GM12878 (cell line): ENCODE data around the gene DAAM2. TPM values are rescaled to one million over a fixed set of nuclear protein-coding genes. Genes with fewer than 3 reads are reported as not detected.

ENCODE experiments used
- ATAC-seq: fragments of 200-7000 bp; cut with Tn5 transposase; 3 replicates; pipeline ENCODE4 v1.9.1; 2020; ENCODE audit warnings: mild to moderate bottlenecking, moderate library complexity
- BruUV-seq: library from RNA; stranded (reverse); fragments of 400-500 nt; replicated peaks from 2 replicates; lab custom pipeline; 2021; lab: Mats Ljungman, UMichigan
- CTCF ChIA-PET: fragments of 300-600 bp; sonication (Branson Sonifier 250); formaldehyde crosslinking; extraction: SDS; loops from one replicate; lab custom pipeline; 2021; ENCODE audit warnings: inconsistent platforms; lab: Yijun Ruan, JAX
- POLR2A ChIA-PET: fragments of 350-600 bp; formaldehyde crosslinking; extraction: SDS; loops from one replicate; lab custom pipeline; 2021; ENCODE audit warnings: inconsistent platforms; lab: Charles Lee
- RAD21 ChIA-PET: fragments of 300-600 bp; sonication (Branson Sonifier 250); formaldehyde crosslinking; loops from one replicate; lab custom pipeline; 2023; ENCODE audit warnings: antibody characterized with exemption; ENCODE audit not compliant: unreplicated experiment; lab: Charles Lee
- SMC1A ChIA-PET: fragments of 300-600 bp; sonication (Branson Sonifier 250); formaldehyde crosslinking; loops from one replicate; lab custom pipeline; 2023; ENCODE audit not compliant: unreplicated experiment, uncharacterized antibody; lab: Charles Lee
- DNase-seq: peaks from one replicate; pipeline ENCODE4 v3.0.0-alpha.2; 2011; ENCODE audit warnings: low read depth, low spot score
- FAIRE-seq: peaks from 3 replicates; lab custom pipeline; 2011; peaks lifted over from hg19 to GRCh38; lab: Jason Lieb, UNC
- H2AFZ ChIP-seq: 2 replicates; pipeline ENCODE4 v1.6.0; 2011; ENCODE audit warnings: low read depth, low read length, control low read depth; ENCODE audit not compliant: control insufficient read depth
- H3K27ac ChIP-seq: 2 replicates; pipeline ENCODE4 v1.5.1; 2011; ENCODE audit warnings: control low read depth; ENCODE audit not compliant: control insufficient read depth, insufficient read depth
- H3K27me3 ChIP-seq, 2 experiments: replicated peaks in 1 of 2; 2 replicates each; pipeline versions ENCODE4 v1.6.0 to v1.6.1; 2011; ENCODE audit warnings: low read length in 1 of 2; ENCODE audit not compliant: control insufficient read depth in 2 of 2, insufficient read depth in 2 of 2
- H3K36me3 ChIP-seq, 2 experiments: 2 replicates each; pipeline ENCODE4 v1.5.1; 2011; ENCODE audit warnings: low read length in 1 of 2; ENCODE audit not compliant: control insufficient read depth in 2 of 2, insufficient read depth in 2 of 2
- H3K4me1 ChIP-seq: 2 replicates; pipeline ENCODE4 v1.6.1; 2011; ENCODE audit warnings: mild to moderate bottlenecking, low read length, moderate library complexity, mixed read lengths; ENCODE audit not compliant: control insufficient read depth, insufficient read depth
- H3K4me2 ChIP-seq: 2 replicates; pipeline ENCODE4 v1.6.0; 2011; ENCODE audit warnings: control low read depth; ENCODE audit not compliant: control insufficient read depth, insufficient read depth
- H3K4me3 ChIP-seq: fragments of 200-600 bp; sonication (generic); 2 replicates; pipeline ENCODE4 v1.5.1; 2016
- H3K79me2 ChIP-seq: 2 replicates; pipeline ENCODE4 v1.6.0; 2011; ENCODE audit warnings: low read length; ENCODE audit not compliant: control insufficient read depth, insufficient read depth
- H3K9ac ChIP-seq: 2 replicates; pipeline ENCODE4 v1.8.0; 2011; ENCODE audit warnings: low read length, control low read depth, mixed read lengths; ENCODE audit not compliant: control insufficient read depth, insufficient read depth
- H3K9me3 ChIP-seq: replicated peaks from 3 replicates; pipeline ENCODE4 v1.5.1; 2011; ENCODE audit warnings: mild to moderate bottlenecking, low read length; ENCODE audit not compliant: control insufficient read depth, insufficient read depth
- H4K20me1 ChIP-seq: 2 replicates; pipeline ENCODE4 v1.6.0; 2011; ENCODE audit not compliant: control insufficient read depth, insufficient read depth
- BHLHE40 ChIP-seq, 2 experiments: fragments of 450-650 bp in 1 of 2; IDR thresholded peaks; 2 replicates each; pipeline ENCODE4 v1.6.1; 2011 to 2017; ENCODE audit warnings: low read depth in 2 of 2, borderline replicate concordance in 1 of 2, improper control_type of control experiment in 1 of 2, low read length in 1 of 2, mild to moderate bottlenecking in 1 of 2
- CHD1 ChIP-seq: IDR thresholded peaks from 2 replicates; pipeline ENCODE4 v1.6.1; 2012; ENCODE audit warnings: low read depth, low read length, improper control_type of control experiment
- GABPA ChIP-seq: IDR thresholded peaks from 2 replicates; pipeline ENCODE4 v1.6.1; 2014; ENCODE audit warnings: antibody characterized with exemption, low read depth, mild to moderate bottlenecking, inconsistent platforms
- HDGF ChIP-seq: fragments of 450-650 bp; IDR thresholded peaks from 2 replicates; pipeline ENCODE4 v1.6.1; 2016; ENCODE audit warnings: antibody characterized with exemption
- KLF5 ChIP-seq: fragments of 450-650 bp; IDR thresholded peaks from 2 replicates; pipeline ENCODE4 v1.6.1; 2014; ENCODE audit warnings: mild to moderate bottlenecking; ENCODE audit not compliant: partially characterized antibody
- MEF2B ChIP-seq: fragments of 450-650 bp; IDR thresholded peaks from 2 replicates; pipeline ENCODE4 v1.6.1; 2018; ENCODE audit warnings: mild to moderate bottlenecking, moderate library complexity; ENCODE audit not compliant: partially characterized antibody, poor library complexity, severe bottlenecking
- MTA2 ChIP-seq: fragments of 450-650 bp; IDR thresholded peaks from 2 replicates; pipeline ENCODE4 v1.6.1; 2016; ENCODE audit warnings: low read depth, mild to moderate bottlenecking, moderate library complexity
- PML ChIP-seq: IDR thresholded peaks from 2 replicates; pipeline ENCODE4 v1.6.1; 2012; ENCODE audit warnings: low read length, inconsistent platforms
- RAD51 ChIP-seq: fragments of 450-650 bp; IDR thresholded peaks from 2 replicates; pipeline ENCODE4 v1.6.1; 2016; ENCODE audit warnings: moderate library complexity, mild to moderate bottlenecking, inconsistent platforms
- RBBP5 ChIP-seq: fragments of 200-600 bp; sonication (generic); conservative IDR thresholded peaks from 2 replicates; pipeline ENCODE4 v1.6.1; 2016
- SRF ChIP-seq, 2 experiments: IDR thresholded peaks; 2 replicates each; pipeline ENCODE4 v1.6.1; 2011; ENCODE audit warnings: low read depth in 2 of 2, low read length in 2 of 2, mild to moderate bottlenecking in 1 of 2, moderate library complexity in 1 of 2
- WGBS: methylation state at CpG from one replicate; pipeline ENCODE4 v1.1.6; 2016; ENCODE audit warnings: low lambda C conversion rate; ENCODE audit not compliant: insufficient replicate concordance, insufficient coverage; ENCODE audit errors: missing lambda C conversion rate; 5-methylcytosine and 5-hydroxymethylcytosine counted together
- in situ Hi-C: fragments of 300-500 bp; cut with MboI; formaldehyde crosslinking; loops from 9 replicates; pipeline ENCODE4 v1.14.3; 2018; ENCODE audit warnings: mixed read lengths
- intact Hi-C: fragments of 100-400 bp; cut with micrococcal nuclease; formaldehyde crosslinking; loops from one replicate; pipeline ENCODE4 v1.14.2; 2022; ENCODE audit not compliant: unreplicated experiment
- polyA plus RNA-seq, 11 experiments: library from polyadenylated mRNA; depleted of rRNA in 4 of 11; unstranded in 6 of 11; stranded (reverse) in 5 of 11; fragments of >200 nt; fragmentation: Nextera tagmentation in 4 of 11; fragmentation: Illumina TruSeq in 1 of 11; extraction: Ambion mirVana in 4 of 11; extraction: Trizol in 1 of 11; gene quantifications; 1 replicate in 1 of 11; 2 replicates in 10 of 11; pipeline versions ENCODE4 v1.2.1 to v1.2.3, GENCODE V29; 2011 to 2016; ENCODE audit warnings: inconsistent platforms in 2 of 11, missing spikeins in 2 of 11, low read depth in 1 of 11
- total RNA-seq, 4 experiments: library from RNA; depleted of rRNA in 3 of 4; stranded (reverse); fragments of >200 nt in 3 of 4; fragmentation: Illumina TruSeq in 1 of 4; extraction: Trizol in 1 of 4; gene quantifications; 2 replicates each; pipeline versions ENCODE4 v1.2.1 to v1.2.3, GENCODE V29; 2013 to 2021
- TF ChIP-seq, protein P1 (sequence below): fragments of 450-650 bp; IDR thresholded peaks from 2 replicates; pipeline ENCODE4 v1.6.1; 2017; ENCODE audit warnings: mild to moderate bottlenecking, moderate library complexity
- TF ChIP-seq, protein P2 (sequence below): IDR thresholded peaks from 2 replicates; pipeline ENCODE4 v1.6.1; 2011; ENCODE audit warnings: borderline replicate concordance, low read depth, mild to moderate bottlenecking, moderate library complexity, low read length; ENCODE audit not compliant: insufficient read depth, poor library complexity, severe bottlenecking
- TF ChIP-seq, protein P3 (sequence below): fragments of 450-650 bp; IDR thresholded peaks from 2 replicates; pipeline ENCODE4 v1.6.1; 2017; ENCODE audit warnings: mild to moderate bottlenecking, low read depth, inconsistent platforms; ENCODE audit not compliant: poor library complexity, severe bottlenecking

DAAM2 gene
- total and polyA plus RNA-seq, 10 of the 15 experiments (the other 5 are each of a cell fraction or from before 2014, with no cell fraction given) = 0.05 to 0.22 TPM; not detected in 8

DNA sequence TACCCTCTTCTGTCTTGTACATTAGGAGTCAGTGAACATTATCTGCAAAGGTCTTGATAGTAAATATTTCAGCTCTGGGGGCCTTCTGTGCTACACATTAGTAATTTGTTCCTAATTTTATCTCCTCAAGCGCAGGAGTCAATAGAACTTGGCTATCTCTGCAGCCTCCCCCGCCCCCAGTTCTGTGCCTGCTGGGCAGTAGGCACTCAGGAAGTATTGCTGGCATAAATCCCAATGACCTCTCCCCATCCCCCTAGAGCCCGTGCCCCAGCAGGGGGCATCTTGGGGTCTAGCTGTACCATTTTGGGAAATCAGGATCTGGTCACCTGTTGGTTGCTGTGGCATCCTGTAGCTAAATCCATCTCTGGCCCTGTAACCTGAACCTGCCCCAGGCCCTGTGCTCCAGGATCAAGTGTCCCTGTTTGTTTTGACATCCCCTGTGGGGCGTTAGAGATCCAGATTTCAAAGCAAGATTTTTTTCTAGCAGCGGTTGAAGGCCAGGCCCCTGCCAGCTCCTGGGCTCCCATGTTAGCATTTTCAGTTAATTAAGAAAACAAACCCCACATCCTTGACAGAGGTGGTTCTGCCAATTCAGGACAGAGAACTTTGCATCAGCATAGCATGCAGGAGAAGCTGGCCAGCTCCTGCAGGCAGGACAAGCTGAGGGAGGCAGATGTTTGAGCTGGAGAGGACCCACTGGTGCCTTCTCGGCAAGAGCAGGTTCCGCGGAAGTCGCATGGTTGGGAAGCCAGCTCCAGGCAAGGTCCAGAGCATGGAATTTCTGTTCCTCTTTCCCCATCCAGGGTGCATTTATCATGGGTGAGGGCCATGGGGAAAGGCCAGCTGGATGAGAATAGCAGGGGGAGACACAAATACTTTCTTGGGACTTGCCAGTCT is 32.1 kb downstream of the DAAM2 start:
- DNase-seq = no peak
- H3K79me2 ChIP-seq = no peaks in the 10 kb centered on the region
- FAIRE-seq = no peak
- H3K9me3 ChIP-seq = no peaks in the 10 kb centered on the region
- H3K4me2 ChIP-seq = no peak overlapping the region
- CTCF ChIA-PET = no interaction called here
- no peaks in the 10 kb centered on the region for H3K4me1 ChIP-seq
- no peak overlapping the region for H2AFZ ChIP-seq
- ATAC-seq = no peak
- in situ Hi-C loops (no loop called here), intact Hi-C loops (no loop called here)
- H3K36me3 ChIP-seq = no peaks in the 10 kb centered on the region
- no peak overlapping the region for H3K27ac ChIP-seq
- no peaks in the 10 kb centered on the region for H4K20me1 ChIP-seq
- WGBS = 55% methylated on average over 9 of the region's 9 CpGs
- no peaks in the 10 kb centered on the region; a peak in 1 of 4 replicates for H3K27me3 ChIP-seq
- RAD21 ChIA-PET = no interaction called here
- no peak overlapping the region for H3K4me3 ChIP-seq
- SMC1A ChIA-PET = interaction anchor here (0.6 to 1.2 kb wide), 2 partner anchors 12 to 473 kb away, joined by 3 read pairs; no protein-coding TSS in a partner anchor
- POLR2A ChIA-PET = interaction anchor here (0.6 kb wide), 1 partner anchor 18 kb away, joined by 3 read pairs; no protein-coding TSS in a partner anchor
- H3K9ac ChIP-seq = no peak overlapping the region
- BruUV-seq = no TSS peak
- TF ChIP-seq BHLHE40 (IDR thresholded peaks at IDR 0.05; ENCODE audit: borderline replicate concordance in 1 of 2, low read depth in 2 of 2, low read length in 1 of 2) (no peak), MEF2B (no peak), GABPA (no peak), RBBP5 (no peak), SRF (IDR thresholded peaks at IDR 0.05; ENCODE audit: low read depth in 2 of 2, low read length in 2 of 2) (no peak), MTA2 (no peak), RAD51 (no peak), CHD1 (no peak), HDGF (no peak), KLF5 (no peak), PML (no peak)
- TF ChIP-seq, protein P1, sequence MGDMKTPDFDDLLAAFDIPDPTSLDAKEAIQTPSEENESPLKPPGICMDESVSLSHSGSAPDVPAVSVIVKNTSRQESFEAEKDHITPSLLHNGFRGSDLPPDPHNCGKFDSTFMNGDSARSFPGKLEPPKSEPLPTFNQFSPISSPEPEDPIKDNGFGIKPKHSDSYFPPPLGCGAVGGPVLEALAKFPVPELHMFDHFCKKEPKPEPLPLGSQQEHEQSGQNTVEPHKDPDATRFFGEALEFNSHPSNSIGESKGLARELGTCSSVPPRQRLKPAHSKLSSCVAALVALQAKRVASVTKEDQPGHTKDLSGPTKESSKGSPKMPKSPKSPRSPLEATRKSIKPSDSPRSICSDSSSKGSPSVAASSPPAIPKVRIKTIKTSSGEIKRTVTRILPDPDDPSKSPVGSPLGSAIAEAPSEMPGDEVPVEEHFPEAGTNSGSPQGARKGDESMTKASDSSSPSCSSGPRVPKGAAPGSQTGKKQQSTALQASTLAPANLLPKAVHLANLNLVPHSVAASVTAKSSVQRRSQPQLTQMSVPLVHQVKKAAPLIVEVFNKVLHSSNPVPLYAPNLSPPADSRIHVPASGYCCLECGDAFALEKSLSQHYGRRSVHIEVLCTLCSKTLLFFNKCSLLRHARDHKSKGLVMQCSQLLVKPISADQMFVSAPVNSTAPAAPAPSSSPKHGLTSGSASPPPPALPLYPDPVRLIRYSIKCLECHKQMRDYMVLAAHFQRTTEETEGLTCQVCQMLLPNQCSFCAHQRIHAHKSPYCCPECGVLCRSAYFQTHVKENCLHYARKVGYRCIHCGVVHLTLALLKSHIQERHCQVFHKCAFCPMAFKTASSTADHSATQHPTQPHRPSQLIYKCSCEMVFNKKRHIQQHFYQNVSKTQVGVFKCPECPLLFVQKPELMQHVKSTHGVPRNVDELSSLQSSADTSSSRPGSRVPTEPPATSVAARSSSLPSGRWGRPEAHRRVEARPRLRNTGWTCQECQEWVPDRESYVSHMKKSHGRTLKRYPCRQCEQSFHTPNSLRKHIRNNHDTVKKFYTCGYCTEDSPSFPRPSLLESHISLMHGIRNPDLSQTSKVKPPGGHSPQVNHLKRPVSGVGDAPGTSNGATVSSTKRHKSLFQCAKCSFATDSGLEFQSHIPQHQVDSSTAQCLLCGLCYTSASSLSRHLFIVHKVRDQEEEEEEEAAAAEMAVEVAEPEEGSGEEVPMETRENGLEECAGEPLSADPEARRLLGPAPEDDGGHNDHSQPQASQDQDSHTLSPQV = no peak
- TF ChIP-seq, protein P2, sequence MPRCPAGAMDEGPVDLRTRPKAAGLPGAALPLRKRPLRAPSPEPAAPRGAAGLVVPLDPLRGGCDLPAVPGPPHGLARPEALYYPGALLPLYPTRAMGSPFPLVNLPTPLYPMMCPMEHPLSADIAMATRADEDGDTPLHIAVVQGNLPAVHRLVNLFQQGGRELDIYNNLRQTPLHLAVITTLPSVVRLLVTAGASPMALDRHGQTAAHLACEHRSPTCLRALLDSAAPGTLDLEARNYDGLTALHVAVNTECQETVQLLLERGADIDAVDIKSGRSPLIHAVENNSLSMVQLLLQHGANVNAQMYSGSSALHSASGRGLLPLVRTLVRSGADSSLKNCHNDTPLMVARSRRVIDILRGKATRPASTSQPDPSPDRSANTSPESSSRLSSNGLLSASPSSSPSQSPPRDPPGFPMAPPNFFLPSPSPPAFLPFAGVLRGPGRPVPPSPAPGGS = no peak
- TF ChIP-seq, protein P3, sequence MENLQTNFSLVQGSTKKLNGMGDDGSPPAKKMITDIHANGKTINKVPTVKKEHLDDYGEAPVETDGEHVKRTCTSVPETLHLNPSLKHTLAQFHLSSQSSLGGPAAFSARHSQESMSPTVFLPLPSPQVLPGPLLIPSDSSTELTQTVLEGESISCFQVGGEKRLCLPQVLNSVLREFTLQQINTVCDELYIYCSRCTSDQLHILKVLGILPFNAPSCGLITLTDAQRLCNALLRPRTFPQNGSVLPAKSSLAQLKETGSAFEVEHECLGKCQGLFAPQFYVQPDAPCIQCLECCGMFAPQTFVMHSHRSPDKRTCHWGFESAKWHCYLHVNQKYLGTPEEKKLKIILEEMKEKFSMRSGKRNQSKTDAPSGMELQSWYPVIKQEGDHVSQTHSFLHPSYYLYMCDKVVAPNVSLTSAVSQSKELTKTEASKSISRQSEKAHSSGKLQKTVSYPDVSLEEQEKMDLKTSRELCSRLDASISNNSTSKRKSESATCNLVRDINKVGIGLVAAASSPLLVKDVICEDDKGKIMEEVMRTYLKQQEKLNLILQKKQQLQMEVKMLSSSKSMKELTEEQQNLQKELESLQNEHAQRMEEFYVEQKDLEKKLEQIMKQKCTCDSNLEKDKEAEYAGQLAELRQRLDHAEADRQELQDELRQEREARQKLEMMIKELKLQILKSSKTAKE = no peak
